HPDE6-E6E7 (cell line): Measurements from ENCODE around the gene KCNQ1OT1.

ENCODE experiments used
- DNase-seq: peaks from one replicate; pipeline ENCODE4 v3.0.0; 2011; ENCODE audit warnings: missing footprints; ENCODE audit errors: extremely low spot score

KCNQ1OT1 gene

GRCh38 chr11:2688381-2689231, 11.2 kb downstream of the KCNQ1OT1 start:
- DNase-seq = no peak

DNA sequence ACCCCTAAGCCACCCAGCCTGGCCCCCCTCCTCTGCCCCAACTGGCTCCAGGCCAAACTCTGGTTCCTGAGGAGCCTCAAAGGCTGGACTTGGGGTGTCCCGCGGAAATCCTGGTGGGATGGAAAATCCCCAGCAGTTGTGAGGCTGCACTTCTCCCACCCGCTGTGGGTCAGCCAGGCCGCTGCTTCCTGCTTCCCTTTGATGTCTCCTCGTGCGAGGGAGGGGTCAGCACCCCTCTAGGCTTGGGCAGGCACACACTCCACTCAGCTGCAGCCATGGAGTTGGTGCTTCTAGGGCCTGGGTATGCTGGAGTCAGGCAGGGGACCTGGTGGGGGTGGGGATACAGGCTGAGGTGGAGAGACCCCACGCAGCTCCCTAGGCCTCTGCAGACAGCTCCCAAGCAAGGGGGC, 12.0 kb downstream of the KCNQ1OT1 start:
- no peak for DNase-seq

DNA sequence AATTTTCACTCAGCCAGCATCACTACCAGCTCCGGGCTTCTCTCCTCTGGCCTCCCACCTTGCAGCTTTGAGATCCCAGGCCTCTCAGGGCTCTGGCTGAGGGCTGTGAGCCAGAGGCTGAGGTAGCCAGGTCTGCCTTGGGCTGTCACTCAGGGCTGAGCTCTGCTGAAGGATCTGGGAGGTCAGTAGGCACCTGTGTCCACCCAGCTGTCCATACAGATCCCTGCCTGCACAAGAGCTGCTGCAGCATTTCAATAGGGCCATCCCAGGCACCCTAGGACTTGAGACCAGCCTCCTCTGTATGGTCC, 12.6 kb downstream of the KCNQ1OT1 start:
- no peak for DNase-seq

GRCh38 chr11:2686360-2687222, 13.2 kb downstream of the KCNQ1OT1 start:
- DNase-seq = no peak

DNA sequence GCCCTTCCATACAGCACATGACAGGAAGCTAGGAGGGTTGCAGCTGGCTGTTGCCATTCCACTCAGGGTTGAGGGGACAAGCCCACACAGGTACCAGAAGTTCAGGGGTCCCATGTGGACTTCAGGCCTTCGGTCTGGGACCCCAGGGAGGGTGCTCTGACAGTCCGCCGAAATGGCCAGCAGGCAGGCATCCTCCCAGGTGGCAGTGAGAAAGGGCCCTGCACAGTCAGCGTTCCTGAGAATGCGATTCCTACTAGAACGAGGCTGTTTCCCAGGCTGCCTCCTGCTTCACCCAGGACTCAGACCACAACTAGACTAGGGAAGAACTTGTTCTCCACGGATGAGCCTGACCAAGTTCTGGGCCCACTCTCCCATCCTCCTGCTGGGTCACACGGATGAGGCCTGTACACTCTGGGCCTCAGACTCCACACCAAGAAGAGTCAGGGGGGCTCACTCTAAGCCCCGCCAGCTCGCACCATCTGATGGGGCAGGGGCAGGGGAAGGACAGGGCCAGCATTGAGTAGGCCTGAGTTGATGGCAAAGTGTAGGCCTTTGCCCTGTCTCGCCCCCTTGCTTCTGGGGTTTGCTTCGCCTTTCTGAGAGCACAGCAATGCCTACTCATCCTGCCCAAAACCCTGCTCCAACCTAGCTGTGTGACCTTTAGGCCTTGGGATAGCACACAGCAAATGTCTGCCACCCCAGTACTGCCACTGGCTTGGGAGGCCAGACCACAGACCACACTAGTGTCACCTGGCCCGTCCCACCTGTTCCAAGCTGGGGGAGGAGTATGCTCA, 14.0 kb downstream of the KCNQ1OT1 start:
- no peak for DNase-seq

DNA sequence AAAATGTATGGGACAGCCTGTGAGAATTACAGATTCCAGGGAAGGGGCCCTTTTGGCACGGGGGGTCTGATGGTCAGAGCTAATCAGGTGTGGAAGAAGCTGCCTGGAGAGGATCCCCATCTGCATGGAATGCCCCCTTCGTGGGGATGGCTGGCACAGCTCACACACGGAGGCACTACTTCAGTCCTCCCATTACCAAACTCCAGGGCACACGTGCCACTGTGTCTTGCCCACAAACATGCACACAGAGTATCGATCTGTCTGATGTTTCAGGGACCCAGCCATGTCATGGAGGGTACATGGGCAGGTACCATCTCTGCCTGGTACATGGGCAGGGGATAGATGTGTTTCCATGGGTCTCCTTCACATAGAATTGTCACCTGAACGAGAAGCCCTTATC, 14.7 kb downstream of the KCNQ1OT1 start:
- DNase-seq = no peak

DNA sequence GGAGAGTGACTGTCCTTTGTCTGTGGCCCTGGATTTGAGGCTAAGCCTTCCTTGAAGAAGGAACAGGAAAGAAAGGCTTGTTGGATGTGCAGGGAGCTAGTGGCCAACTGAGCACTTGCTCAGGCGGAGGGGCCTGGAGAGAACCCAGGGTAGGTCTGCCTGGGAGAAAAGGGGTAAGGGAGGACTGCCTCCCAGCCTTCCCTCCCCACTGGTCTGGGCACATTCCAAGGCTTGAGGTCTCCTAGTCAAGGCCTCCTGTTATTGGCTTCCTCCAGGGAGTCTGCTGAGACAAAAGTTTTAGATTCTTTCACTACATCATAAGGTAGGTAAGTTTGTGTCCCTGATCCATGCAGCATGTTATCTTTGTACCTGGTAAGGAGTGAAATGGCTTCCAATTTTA, 15.2 kb downstream of the KCNQ1OT1 start:
- DNase-seq = no peak

DNA sequence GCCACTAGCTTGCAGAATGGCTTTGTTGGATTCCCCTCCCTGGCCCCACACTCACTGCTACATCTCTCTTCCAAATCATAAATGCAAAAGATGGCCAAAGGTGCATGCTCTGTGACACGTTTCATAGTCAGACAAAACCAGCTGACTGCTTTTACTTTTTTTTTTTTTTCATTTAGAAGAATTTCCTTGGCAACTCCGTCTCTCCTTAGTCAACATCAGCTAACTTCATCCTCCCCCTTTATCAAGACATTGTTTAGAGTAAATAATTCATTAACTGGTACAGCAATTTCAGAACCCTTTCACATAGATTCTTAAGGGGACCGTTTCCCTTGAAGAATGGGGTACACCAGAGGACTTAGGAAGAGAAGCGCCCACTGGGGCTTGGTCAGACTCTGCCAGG, 16.0 kb downstream of the KCNQ1OT1 start:
- DNase-seq = no peak

DNA sequence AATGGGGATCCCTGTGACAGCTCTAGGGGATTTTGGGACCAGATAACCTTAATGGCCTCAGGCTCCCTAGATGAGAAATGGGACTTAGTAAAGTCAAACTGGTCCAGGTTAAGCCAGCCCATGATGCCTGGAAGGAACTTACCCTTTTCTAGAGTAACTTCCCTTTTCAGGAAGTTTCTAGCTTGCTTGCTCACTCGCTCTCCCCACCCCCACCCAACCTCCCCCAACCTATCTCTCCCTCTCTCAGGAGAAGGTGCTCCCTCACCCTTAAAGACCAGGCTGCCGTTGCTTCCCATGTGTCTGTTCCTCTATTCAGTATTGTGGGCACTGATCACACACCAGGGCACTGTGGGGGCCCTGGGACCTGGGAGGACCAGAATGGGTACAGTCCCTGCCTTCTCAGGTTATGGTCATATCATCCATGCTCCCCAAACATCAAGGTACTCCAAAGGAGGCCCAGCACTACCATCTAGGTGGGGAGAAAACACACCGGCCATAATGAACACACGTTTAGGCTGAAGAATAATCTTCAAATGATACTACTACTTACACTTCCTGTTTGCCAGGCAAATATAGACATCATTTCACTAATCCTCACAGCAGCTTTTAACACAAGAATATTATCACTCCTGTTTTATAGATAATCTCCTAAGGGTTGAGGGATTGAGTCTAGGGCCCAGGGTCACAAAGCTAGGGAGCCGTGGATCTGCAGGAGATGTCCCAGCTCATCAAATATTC, 18.2 kb downstream of the KCNQ1OT1 start:
- DNase-seq = no peak

- no peak for DNase-seq
Observed at GRCh38 chr11:2679011-2679676, 20.6 kb downstream of the KCNQ1OT1 start.

GRCh38 chr11:2678396-2678795, 21.4 kb downstream of the KCNQ1OT1 start:
- DNase-seq = no peak

GRCh38 chr11:2677127-2677526, 22.7 kb downstream of the KCNQ1OT1 start:
- no peak for DNase-seq

DNA sequence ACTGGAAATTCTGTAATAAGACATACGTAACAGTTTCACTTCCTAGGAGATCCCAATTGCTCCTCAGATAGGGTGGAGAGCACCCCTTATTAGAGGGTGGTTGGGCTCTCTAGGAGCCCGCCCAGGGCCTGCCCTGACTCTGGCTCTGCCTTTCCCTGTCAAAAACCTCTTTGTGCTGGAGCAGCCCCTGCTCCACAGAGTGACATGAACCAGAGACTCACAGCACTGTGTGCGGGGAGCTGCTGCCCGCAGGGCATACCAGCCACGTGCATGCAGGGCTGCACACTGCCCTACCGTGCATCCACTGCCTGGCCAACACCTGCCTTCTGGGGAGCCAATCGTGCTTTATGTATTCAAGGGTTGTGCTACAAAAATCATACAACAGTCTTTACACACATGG, 24.3 kb downstream of the KCNQ1OT1 start:
- no peak for DNase-seq

- DNase-seq = no peak
Observed at GRCh38 chr11:2674658-2675131, 25.1 kb downstream of the KCNQ1OT1 start.

GRCh38 chr11:2673871-2674471, 25.8 kb downstream of the KCNQ1OT1 start:
- no peak for DNase-seq

GRCh38 chr11:2673250-2673610, 26.6 kb downstream of the KCNQ1OT1 start:
- no peak for DNase-seq

- DNase-seq = no peak
Observed at GRCh38 chr11:2672553-2673249, 27.1 kb downstream of the KCNQ1OT1 start.

DNA sequence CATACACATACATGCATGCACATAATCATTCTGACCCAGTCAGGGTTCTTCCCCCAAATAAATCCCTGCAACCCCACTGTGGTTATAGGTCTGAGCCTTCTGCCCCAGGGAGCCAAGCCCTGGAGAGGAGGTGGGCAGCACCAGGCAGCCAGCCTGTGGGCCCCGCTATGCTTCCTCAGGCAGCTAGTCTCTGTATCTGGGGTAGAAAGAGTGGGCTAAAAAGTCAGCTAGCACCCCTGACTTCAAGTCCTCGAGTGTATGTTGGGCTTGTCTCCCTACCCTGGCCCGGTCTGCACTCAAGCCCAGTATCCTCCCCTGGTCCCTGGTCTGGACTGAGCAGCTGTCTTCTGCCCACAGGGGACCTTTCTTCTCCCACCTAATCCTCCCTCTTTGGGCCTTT, 28.0 kb downstream of the KCNQ1OT1 start:
- no peak for DNase-seq

DNA sequence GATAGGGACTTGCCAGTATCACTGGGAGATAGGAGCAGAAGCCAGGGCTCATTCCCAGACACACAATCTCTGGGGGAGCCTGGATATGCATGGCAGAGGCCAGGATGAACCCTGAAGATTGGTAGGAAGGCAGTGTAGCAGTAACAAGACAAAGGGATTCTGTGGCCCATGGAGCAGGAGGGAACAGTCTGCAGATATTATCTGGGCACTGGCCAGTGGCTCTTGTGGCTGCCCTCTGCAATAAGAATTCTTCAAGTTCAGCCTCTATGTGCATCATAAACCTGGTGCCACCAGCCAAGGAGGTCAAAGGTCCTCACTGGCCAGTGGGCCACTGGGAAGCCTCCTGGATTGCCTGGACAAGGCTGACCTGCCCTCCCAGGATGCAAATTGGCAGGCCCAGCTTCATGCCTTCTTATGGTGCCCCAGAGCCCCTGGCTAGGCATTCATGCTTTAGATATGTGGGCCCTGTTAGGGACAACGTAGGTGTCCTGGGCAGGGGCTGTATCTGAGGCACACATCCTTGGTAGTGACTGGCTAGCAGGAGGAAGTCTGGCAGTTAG, 29.2 kb downstream of the KCNQ1OT1 start:
- DNase-seq = no peak
